Right renal cortex interstitium (tissue), 3 donors: ENCODE results near the gene HSPB6. TPM values are rescaled to one million over a fixed set of nuclear protein-coding genes. Genes with fewer than 3 reads are reported as not detected.

Source experiments
- DNase-seq, 3 donors: peaks; one replicate each; pipeline ENCODE4 v3.0.0-alpha.2; 2013; ENCODE audit warnings: low read depth in 3 of 3, low spot score in 2 of 3
- polyA plus RNA-seq, 3 donors: library from polyadenylated mRNA; unstranded; fragments of 120-200 nt; gene quantifications; one replicate each; pipeline ENCODE4 v1.2.1, GENCODE V29; 2013; ENCODE audit not compliant: insufficient read length in 3 of 3

Gene HSPB6
- polyA plus RNA-seq, 3 donors, result 17.5 to 21.5 (median 18.7) TPM

DNA sequence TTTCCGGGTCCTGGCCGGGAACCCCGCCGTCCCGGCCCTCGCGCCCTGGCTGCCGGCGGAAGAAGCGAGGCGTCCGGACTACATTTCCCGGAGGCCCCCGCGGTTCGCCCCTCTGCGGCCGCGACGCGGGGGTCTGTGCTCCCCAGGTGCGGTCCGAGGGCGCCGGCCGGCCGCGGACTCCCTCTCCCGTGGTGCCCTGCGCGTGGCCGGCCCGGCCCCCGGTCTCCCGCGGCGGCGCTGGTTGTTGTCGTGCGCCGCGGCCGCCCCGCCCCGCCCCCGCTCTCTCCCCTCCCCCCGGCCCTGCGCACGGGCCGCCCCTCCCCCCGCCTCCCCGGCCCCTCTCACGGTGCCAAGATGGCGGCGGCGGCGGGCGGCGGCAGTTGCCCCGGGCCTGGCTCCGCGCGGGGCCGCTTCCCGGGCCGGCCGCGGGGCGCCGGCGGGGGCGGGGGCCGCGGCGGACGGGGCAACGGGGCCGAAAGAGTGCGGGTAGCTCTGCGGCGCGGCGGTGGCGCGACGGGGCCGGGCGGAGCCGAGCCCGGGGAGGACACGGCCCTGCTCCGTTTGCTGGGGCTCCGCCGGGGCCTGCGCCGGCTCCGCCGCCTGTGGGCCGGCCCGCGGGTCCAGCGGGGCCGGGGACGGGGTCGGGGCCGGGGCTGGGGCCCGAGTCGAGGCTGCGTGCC lies 39.0 kb downstream of the HSPB6 start, which contains the start of gene KMT2B:
TSS of gene KMT2B (plus strand) at position 339 of the 680 bp plus-strand sequence. CDS start at position 355, 16 bp downstream.
- peak in 1 of 3 donors; percentile 90 for DNase-seq

- DNase-seq, result peak; percentile 79 to 85 (median 79)
Observed at GRCh38 chr19:35716801-35717664, 39.8 kb downstream of the HSPB6 start.

GRCh38 chr19:35715981-35716800 lies 40.6 kb downstream of the HSPB6 start:
- DNase-seq, result no peak

DNA sequence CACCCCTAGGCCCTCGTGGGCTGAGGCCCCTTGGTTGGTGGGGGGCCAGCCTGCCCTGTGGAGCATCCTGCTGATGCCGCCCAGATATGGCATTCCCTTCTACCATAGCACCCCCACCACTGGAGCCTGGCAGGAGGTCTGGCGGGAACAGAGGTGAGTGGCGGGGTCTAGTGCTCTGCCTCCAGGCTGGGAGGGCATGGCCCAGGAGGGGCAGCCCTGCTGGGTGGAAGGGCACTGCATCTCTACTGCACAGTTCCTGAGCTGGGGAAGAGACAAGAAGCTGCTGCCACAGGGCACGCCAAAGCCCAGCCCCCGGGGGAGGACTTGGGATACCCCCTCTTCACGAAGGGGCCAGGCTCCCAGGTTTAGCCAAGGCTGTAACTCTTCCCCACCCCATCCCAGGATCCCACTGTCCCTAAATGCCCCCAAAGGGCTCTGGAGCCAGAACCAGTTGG lies 41.4 kb downstream of the HSPB6 start:
- DNase-seq, result no peak

GRCh38 chr19:35714601-35715354 lies 42.1 kb downstream of the HSPB6 start:
- DNase-seq, result no peak

- DNase-seq, result no peak
Observed at GRCh38 chr19:35713904-35714495, 42.8 kb downstream of the HSPB6 start.

DNA sequence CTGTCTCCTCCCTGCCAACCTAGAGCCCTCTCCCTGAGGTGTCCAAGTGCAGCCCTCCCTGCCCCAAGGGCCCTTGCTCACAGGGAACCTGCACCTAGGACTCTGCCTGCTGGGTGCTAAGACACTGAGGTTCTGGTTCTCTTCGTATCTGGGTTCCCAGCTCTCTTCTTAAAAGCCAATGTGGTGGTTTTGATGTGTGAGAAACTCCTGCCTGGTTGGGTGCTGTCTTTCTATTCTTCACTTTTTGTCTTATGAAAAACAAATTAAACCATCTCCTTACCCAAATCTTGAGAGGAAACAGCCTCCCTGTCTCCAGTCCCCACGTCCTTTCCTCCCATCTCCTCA lies 43.4 kb downstream of the HSPB6 start:
- DNase-seq, result no peak

- DNase-seq, result no peak
Observed at GRCh38 chr19:35712567-35713505, 44.0 kb downstream of the HSPB6 start.

- no peak for DNase-seq
Observed at GRCh38 chr19:35710784-35711723, 45.8 kb downstream of the HSPB6 start.

DNA sequence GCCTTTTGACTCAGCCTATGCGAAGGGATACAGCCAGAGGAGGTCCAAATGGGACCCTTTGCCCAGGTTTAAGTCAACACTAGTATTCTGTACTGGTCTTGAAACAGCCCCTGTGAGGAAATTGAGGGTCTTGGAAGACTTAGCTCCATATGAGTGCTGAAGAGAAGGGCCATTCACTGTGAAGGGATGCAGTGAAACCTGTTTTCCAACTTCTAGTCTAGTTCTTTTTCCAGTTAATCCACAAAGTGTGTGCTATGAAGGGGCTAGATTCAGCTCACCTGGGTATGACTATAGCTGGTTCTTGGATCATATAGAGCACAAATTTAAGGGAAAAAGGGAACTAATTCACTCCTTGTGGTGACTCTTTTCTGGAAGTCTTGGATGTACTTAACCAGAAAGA lies 48.4 kb downstream of the HSPB6 start:
- DNase-seq, result no peak

Other genes starting within 250 kb of the HSPB6 start
- 10 to 100 TPM; 68.1 to 72.6 (median 69.0) TPM for gene DMKN, start 243.4 kb downstream of the HSPB6 start, polyA plus RNA-seq
- not detected for gene SBSN, start 228.7 kb downstream of the HSPB6 start, polyA plus RNA-seq
- not detected for gene GAPDHS, start 223.6 kb downstream of the HSPB6 start, polyA plus RNA-seq
- 10 to 100 TPM; 84.1 to 99.1 (median 92.9) TPM for gene TMEM147, start 211.4 kb downstream of the HSPB6 start, polyA plus RNA-seq
- gene ATP4A, start 193.4 kb downstream of the HSPB6 start, polyA plus RNA-seq, result under 1 TPM in 1 of 3 donors, not detected in 2; 0.06 TPM
- gene PMIS2, start 170.9 kb downstream of the HSPB6 start, polyA plus RNA-seq, result not detected
- 10 to 100 TPM; 19.9 to 21.4 (median 21.4) TPM for gene HAUS5, start 144.3 kb downstream of the HSPB6 start, polyA plus RNA-seq
- 10 to 100 TPM; 54.6 to 65.5 (median 55.0) TPM for gene RBM42, start 128.0 kb downstream of the HSPB6 start, polyA plus RNA-seq
- 1 to 10 TPM in 1 of 3 donors, under 1 TPM in 2; 0.74 to 1.3 (median 0.75) TPM for gene ETV2, start 115.3 kb downstream of the HSPB6 start, polyA plus RNA-seq
- gene COX6B1, start 108.7 kb downstream of the HSPB6 start, polyA plus RNA-seq, result 100 to 1,000 TPM; 394 to 408 (median 402) TPM
- 10 to 100 TPM in 2 of 3 donors, under 1 TPM in 1; 0.12 to 18.6 (median 13.4) TPM for gene UPK1A, start 90.5 kb downstream of the HSPB6 start, polyA plus RNA-seq
- gene ZBTB32, start 52.5 kb downstream of the HSPB6 start, polyA plus RNA-seq, result under 1 TPM in 2 of 3 donors, not detected in 1; 0.25 to 0.37 TPM
- 10 to 100 TPM; 24.8 to 26.6 (median 25.4) TPM for gene KMT2B, start 39.0 kb downstream of the HSPB6 start, polyA plus RNA-seq
- gene IGFLR1, start 14.6 kb downstream of the HSPB6 start, polyA plus RNA-seq, result 1 to 10 TPM; 1.8 to 2.7 (median 2.7) TPM
- 10 to 100 TPM; 15.2 to 20.9 (median 17.2) TPM for gene U2AF1L4, start 11.6 kb downstream of the HSPB6 start, polyA plus RNA-seq
- 10 to 100 TPM; 55.6 to 62.0 (median 59.6) TPM for gene PSENEN, start 11.4 kb downstream of the HSPB6 start, polyA plus RNA-seq
- 10 to 100 TPM; 11.3 to 11.7 (median 11.6) TPM for gene LIN37, start 8.5 kb downstream of the HSPB6 start, polyA plus RNA-seq
- gene PROSER3, start 1.1 kb upstream of the HSPB6 start, polyA plus RNA-seq, result 10 to 100 TPM; 12.9 to 14.7 (median 14.5) TPM
- 10 to 100 TPM; 11.0 to 16.1 (median 12.5) TPM for gene ARHGAP33, start 18.5 kb upstream of the HSPB6 start, polyA plus RNA-seq
- 10 to 100 TPM; 21.0 to 30.4 (median 24.1) TPM for gene PRODH2, start 55.8 kb upstream of the HSPB6 start, polyA plus RNA-seq
- 100 to 1,000 TPM; 111 to 126 (median 124) TPM for gene NPHS1, start 95.5 kb upstream of the HSPB6 start, polyA plus RNA-seq
- gene KIRREL2, start 99.9 kb upstream of the HSPB6 start, polyA plus RNA-seq, result 10 to 100 TPM in 1 of 3 donors, 1 to 10 TPM in 2; 8.8 to 10.4 (median 9.3) TPM
- 10 to 100 TPM; 17.7 to 25.0 (median 23.4) TPM for gene APLP1, start 111.5 kb upstream of the HSPB6 start, polyA plus RNA-seq
- gene NFKBID, start 143.5 kb upstream of the HSPB6 start, polyA plus RNA-seq, result 1 to 10 TPM; 2.0 to 2.6 (median 2.2) TPM
- 1 to 10 TPM; 2.7 to 3.2 (median 2.8) TPM for gene HCST, start 145.5 kb upstream of the HSPB6 start, polyA plus RNA-seq
- gene TYROBP, start 151.3 kb upstream of the HSPB6 start, polyA plus RNA-seq, result 10 to 100 TPM in 2 of 3 donors, 1 to 10 TPM in 1; 6.3 to 10.5 (median 10.3) TPM
- 1 to 10 TPM; 7.1 to 8.3 (median 7.4) TPM for gene LRFN3, start 179.3 kb upstream of the HSPB6 start, polyA plus RNA-seq
- 10 to 100 TPM; 11.2 to 12.0 (median 11.7) TPM for gene SDHAF1, start 238.2 kb upstream of the HSPB6 start, polyA plus RNA-seq